ENCODE measurements around the gene PATJ. TPM values are rescaled to one million over a fixed set of nuclear protein-coding genes. Genes with fewer than 3 reads are reported as not detected.

The PATJ gene
- total and polyA plus RNA-seq, 2 donors (not counting 1 experiment from before 2014, with no cell fraction given), result 8.0 to 45.3 TPM

DNA sequence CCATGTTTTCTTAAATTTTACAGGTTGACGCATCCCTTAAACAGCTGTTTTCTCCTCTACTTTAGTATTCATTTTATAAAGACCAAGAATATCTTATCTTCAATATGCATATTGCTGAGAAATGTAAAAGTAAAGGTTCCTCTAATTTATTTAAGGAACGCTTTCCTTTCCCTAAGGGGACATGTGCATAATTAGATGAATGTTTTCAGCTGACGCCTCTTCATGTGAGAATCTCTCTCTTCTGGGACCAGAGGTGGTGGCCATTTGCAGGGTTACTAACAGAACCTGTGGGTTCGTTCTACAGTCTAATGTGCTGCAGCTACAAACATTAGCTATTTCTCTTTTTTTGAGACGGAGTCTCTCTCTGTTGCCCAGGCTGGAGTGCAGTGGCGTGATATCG, 304.6 kb downstream of the PATJ start:
- ChIA-PET CTCF (no interaction called here), POLR2A (no interaction called here)
- TF ChIP-seq EZH2 (IDR thresholded peaks at IDR 0.05; ENCODE audit: borderline replicate concordance, insufficient read depth, low read depth, low read length, poor library complexity, severe bottlenecking), result no peak
- TF ChIP-seq, protein P1, sequence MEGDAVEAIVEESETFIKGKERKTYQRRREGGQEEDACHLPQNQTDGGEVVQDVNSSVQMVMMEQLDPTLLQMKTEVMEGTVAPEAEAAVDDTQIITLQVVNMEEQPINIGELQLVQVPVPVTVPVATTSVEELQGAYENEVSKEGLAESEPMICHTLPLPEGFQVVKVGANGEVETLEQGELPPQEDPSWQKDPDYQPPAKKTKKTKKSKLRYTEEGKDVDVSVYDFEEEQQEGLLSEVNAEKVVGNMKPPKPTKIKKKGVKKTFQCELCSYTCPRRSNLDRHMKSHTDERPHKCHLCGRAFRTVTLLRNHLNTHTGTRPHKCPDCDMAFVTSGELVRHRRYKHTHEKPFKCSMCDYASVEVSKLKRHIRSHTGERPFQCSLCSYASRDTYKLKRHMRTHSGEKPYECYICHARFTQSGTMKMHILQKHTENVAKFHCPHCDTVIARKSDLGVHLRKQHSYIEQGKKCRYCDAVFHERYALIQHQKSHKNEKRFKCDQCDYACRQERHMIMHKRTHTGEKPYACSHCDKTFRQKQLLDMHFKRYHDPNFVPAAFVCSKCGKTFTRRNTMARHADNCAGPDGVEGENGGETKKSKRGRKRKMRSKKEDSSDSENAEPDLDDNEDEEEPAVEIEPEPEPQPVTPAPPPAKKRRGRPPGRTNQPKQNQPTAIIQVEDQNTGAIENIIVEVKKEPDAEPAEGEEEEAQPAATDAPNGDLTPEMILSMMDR (IDR thresholded peaks at IDR 0.05), result no peak
- H3K27ac Mint-ChIP-seq, result no peak overlapping the region
- DNase-seq (no peak), ATAC-seq (ENCODE audit: low read depth) (no peak)
- no peaks in the 10 kb centered on the region for H3K9me3 Mint-ChIP-seq (ENCODE audit: insufficient read depth)
- H3K4me1 ChIP-seq (ENCODE audit: control insufficient read depth in 2 of 2, insufficient read depth in 2 of 2, low read length in 2 of 2), result no peaks in the 10 kb centered on the region
- no peaks in the 10 kb centered on the region for H4K20me1 ChIP-seq (ENCODE audit: control insufficient read depth, insufficient read depth, low read length, poor library complexity, severe bottlenecking)
- H3K79me2 ChIP-seq (ENCODE audit: control insufficient read depth, insufficient read depth, low read length), result no peaks in the 10 kb centered on the region
- intact Hi-C loops (cut with micrococcal nuclease), result no loop called here
- WGBS (ENCODE audit: insufficient coverage), result 87% methylated on average over 3 of the region's 7 CpGs
- no peak overlapping the region for H3K9ac ChIP-seq (ENCODE audit: low read length)
- no peak overlapping the region for H3K27ac ChIP-seq (ENCODE audit: low read length in 2 of 2)
- H3K27me3 Mint-ChIP-seq, result no peaks in the 10 kb centered on the region
- H3K4me1 Mint-ChIP-seq, result no peaks in the 10 kb centered on the region
- H3K4me2 ChIP-seq (replicated peaks; ENCODE audit: low read depth, low read length, poor library complexity, severe bottlenecking), result no peak overlapping the region
- H3K27me3 ChIP-seq (replicated peaks in 1 of 4; ENCODE audit: control extremely low read depth in 1 of 4, control insufficient read depth in 3 of 4, insufficient read depth in 4 of 4, low read length in 3 of 4), result no peaks in the 10 kb centered on the region
- no peak overlapping the region for H3K4me3 Mint-ChIP-seq
- no peaks in the 10 kb centered on the region for H3K9me3 ChIP-seq (ENCODE audit: control extremely low read depth in 1 of 3, control insufficient read depth in 2 of 3, insufficient read depth in 1 of 3, low read length in 2 of 3)
- H3K4me3 ChIP-seq (ENCODE audit: control extremely low read depth in 1 of 5, extremely low read depth in 1 of 5, insufficient read depth in 1 of 5, low read depth in 2 of 5, low read length in 4 of 5), result no peak overlapping the region
- no peak overlapping the region for H2AFZ ChIP-seq (ENCODE audit: insufficient read depth, low read depth, low read length, poor library complexity, severe bottlenecking)
- H3K36me3 ChIP-seq (replicated peaks in 1 of 2; ENCODE audit: control extremely low read depth in 1 of 2, control insufficient read depth in 1 of 2, extremely low read depth in 1 of 2, insufficient read depth in 2 of 2, low read length in 1 of 2), result no peaks in the 10 kb centered on the region

- no peaks in the 10 kb centered on the region for H3K9me3 Mint-ChIP-seq (ENCODE audit: insufficient read depth)
- Histone ChIP-seq H3K9me3 (ENCODE audit: control extremely low read depth in 1 of 3, control insufficient read depth in 2 of 3, insufficient read depth in 1 of 3, low read length in 2 of 3) (no peaks in the 10 kb centered on the region), H2AFZ (ENCODE audit: insufficient read depth, low read depth, low read length, poor library complexity, severe bottlenecking) (no peak overlapping the region), H3K4me2 (replicated peaks; ENCODE audit: low read depth, low read length, poor library complexity, severe bottlenecking) (no peak overlapping the region), H3K36me3 (replicated peaks in 1 of 2; ENCODE audit: control extremely low read depth in 1 of 2, control insufficient read depth in 1 of 2, extremely low read depth in 1 of 2, insufficient read depth in 2 of 2, low read length in 1 of 2) (no peaks in the 10 kb centered on the region), H4K20me1 (ENCODE audit: control insufficient read depth, insufficient read depth, low read length, poor library complexity, severe bottlenecking) (no peaks in the 10 kb centered on the region), H3K4me1 (ENCODE audit: control insufficient read depth in 2 of 2, insufficient read depth in 2 of 2, low read length in 2 of 2) (no peaks in the 10 kb centered on the region), H3K4me3 (ENCODE audit: control extremely low read depth in 1 of 5, extremely low read depth in 1 of 5, insufficient read depth in 1 of 5, low read depth in 2 of 5, low read length in 4 of 5) (no peak overlapping the region), H3K27ac (ENCODE audit: low read length in 2 of 2) (no peak overlapping the region), H3K9ac (ENCODE audit: low read length) (no peak overlapping the region), H3K79me2 (ENCODE audit: control insufficient read depth, insufficient read depth, low read length) (no peaks in the 10 kb centered on the region), H3K27me3 (replicated peaks in 1 of 4; ENCODE audit: control extremely low read depth in 1 of 4, control insufficient read depth in 3 of 4, insufficient read depth in 4 of 4, low read length in 3 of 4) (no peaks in the 10 kb centered on the region)
- no peak overlapping the region for H3K27ac Mint-ChIP-seq
- intact Hi-C loops (cut with micrococcal nuclease), result no loop called here
- H3K27me3 Mint-ChIP-seq, result no peaks in the 10 kb centered on the region
- ATAC-seq (ENCODE audit: low read depth) (no peak), DNase-seq (no peak)
- ChIA-PET POLR2A (no interaction called here), CTCF (no interaction called here)
- H3K4me3 Mint-ChIP-seq, result no peak overlapping the region
- no peaks in the 10 kb centered on the region for H3K4me1 Mint-ChIP-seq
- TF ChIP-seq, protein P1 (IDR thresholded peaks at IDR 0.05), result no peak
- TF ChIP-seq EZH2 (IDR thresholded peaks at IDR 0.05; ENCODE audit: borderline replicate concordance, insufficient read depth, low read depth, low read length, poor library complexity, severe bottlenecking), result no peak
- WGBS (ENCODE audit: insufficient coverage), result 100% methylated on average over 1 of the region's 3 CpGs
Observed at GRCh38 chr1:62050165-62050564, 307.9 kb downstream of the PATJ start.
